NCI-H1694 treated with DMSO at 0.1 percent for 48 hours (cell line): Measurements from ENCODE around the gene B3GAT1.

Source experiments
- DNase-seq: peaks from one replicate; lab custom pipeline; 2025; lab: John Stamatoyannopoulos, UW

Gene B3GAT1

DNA sequence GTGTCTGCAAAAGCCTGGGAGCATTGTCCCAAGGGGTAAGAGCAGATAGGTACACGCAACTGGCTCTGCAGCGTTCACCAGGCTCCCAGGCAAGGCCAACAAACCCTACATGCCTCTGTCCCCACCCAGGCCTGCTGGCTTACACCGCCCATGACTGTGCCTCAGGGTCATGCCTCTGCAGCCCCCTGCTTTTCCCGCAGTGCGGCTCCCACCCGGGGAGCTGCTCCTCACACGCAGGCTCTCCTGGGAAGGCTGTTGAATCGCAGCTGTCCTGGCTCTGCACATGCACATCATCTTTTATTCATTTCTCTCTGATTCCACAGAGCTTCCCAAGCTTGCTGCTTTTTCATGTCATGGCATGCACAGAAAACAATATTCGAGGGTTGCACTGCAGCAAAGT is 29.2 kb upstream of the B3GAT1 start:
- no peak for DNase-seq

DNA sequence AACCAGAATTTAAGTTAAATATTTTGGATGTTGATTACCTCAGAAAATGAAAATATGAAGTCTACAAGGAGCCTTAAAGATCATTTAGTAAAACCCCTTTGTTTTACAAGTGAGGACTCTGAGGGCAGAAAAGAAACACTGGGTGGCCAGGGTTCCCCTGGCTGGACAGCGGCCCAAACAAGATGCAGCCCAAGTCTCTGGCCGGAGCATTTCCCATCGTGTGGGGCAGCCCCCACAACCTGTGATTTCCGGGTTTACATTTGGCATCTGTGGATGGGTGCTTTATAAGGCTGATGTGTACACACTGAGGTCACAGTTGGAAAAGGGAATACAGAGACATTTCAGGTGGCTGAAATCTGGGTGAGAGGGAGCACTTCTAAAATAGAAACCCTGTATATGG is 28.8 kb upstream of the B3GAT1 start:
- DNase-seq, result no peak

DNA sequence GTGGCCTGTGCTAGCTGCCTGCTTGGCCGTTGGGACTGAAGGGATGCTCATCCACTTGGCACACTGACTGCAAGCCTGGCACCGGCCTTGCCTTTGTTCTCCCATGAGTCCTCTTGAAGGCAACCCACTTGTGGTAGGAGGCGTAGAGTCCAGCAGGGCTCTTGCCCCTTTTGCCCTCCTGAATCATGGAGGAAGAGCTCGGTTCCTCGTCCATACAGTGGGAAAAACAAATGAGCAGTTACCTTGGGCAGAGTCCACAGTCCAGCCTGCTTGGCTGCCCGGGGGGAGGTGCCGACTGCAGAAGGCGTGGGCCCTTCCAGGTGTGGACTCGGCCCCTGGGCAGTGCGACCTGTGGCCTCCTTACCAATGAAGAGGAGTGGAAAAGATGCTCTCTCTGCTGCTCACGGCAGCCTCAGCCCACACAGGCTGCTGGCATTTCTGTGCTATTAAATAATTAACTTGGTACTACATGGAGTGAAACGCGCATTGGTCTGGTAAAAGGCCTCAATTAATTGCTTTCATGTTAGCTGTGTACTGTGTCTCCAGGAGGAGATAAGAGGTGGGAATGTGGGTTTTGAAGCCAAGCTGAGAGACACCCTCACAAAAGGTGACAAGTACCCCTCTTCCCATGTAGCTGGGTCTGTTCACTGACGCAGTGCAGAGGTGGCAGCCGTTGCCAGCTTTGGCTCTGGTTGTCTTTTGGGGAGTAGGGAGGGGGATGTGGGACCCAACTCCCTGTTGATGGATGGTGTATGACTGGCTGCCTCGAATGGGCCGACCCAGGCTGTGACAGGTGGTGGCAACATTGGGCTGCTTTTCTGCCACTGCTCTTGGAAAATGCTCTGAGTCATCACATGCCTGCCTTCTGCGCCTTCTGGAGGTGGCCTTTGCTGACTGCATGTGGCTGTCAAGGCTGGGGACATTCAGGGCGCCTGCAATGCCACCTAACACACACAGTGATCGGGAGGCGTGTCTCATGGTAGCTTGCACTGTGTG is 26.8 kb upstream of the B3GAT1 start:
- DNase-seq, result peak; percentile 44

GRCh38 chr11:134437821-134438220 is 25.8 kb upstream of the B3GAT1 start:
- DNase-seq, result no peak

DNA sequence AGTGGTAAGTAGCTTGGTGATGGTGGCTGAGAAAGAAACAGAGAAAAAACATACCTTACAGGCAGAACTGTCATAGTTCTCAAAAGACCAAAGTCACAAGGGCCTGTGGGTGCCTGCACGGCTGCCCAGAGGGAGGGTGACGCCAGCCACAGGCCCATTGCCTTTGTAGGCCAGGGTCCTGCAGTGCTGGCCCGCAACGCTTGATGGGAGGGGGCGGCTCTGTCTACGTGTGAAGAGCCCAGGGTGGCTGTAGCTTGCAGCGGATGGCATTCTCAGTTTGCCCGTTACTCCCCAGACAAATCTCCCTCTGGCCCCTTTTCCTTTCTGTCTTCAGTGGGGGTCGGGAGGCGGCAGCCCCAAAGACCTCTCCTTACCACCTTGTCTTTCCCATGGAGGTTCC is 24.7 kb upstream of the B3GAT1 start:
- no peak for DNase-seq

DNA sequence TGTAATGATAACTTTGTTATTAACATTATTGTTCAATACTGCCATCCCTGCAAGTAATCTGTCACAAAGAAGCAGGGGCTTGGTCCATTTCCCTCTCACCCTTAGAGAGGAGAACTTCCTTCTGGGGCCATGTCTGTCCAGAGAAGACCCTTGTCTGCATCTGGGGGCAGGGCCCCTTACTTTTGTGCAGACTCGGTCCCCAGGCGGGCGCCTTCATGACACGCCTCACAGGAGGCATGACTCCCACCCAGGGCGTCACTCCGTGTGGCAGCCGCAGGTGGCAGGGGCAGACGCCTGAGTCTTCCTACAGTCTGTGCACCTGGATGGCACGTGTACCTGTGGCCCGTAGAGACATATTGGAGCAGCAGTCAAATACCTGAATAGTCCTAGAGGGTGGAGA is 21.8 kb upstream of the B3GAT1 start:
- no peak for DNase-seq

GRCh38 chr11:134433251-134433650 is 21.2 kb upstream of the B3GAT1 start:
- no peak for DNase-seq

- DNase-seq, result no peak
Observed at GRCh38 chr11:134432776-134433175, 20.7 kb upstream of the B3GAT1 start.

- no peak for DNase-seq
Observed at GRCh38 chr11:134429106-134429505, 17.1 kb upstream of the B3GAT1 start.

- no peak for DNase-seq
Observed at GRCh38 chr11:134425816-134426536, 13.9 kb upstream of the B3GAT1 start.

- DNase-seq, result no peak
Observed at GRCh38 chr11:134425413-134425812, 13.4 kb upstream of the B3GAT1 start.

GRCh38 chr11:134423106-134423505 is 11.1 kb upstream of the B3GAT1 start:
- DNase-seq, result no peak

DNA sequence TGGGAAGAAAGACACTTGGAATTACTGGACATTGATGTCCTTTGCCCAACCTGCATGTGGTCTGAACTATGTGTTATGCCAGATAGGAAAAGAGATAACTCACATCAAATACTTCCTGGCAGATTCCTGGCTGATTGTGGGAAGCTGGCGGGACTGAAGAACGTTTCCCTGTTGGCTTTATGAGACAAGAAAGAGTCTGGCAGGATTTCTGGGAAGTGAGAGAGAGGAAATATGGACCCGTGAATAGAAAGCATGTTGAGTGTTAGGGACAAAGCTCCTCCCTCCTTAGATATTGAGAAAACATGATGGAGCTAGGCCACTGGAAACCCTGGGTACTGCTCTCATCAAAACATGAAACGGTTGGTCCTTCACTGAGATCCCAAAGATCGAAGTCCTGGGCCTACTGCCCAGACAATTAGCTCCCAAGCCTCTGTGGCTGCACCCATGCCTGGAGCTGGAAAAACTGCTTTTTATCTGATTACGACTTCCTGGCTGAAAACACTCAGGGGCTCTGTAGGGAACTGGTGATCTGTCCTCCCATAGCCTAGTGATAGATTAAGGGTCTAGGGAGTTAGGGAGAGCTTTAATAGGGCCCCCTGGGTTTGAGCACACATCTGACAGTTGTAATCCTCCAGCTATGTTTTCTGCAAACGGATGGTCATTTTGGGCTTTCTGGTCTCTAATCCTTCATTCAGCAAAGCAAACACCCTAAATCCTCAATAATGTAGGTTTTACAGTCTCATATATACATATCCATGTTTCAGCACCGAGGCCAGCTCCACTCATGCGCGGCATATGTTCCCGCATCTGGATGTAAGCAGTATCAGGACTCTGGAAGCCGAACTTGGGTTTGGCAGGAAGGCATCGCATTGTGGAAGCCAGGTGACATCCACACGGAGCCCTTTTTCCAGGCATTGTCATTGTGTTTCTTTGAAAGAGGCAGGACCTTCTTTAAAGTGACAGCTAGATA is 6.1 kb upstream of the B3GAT1 start:
- DNase-seq, result no peak

- no peak for DNase-seq
Observed at GRCh38 chr11:134416726-134417125, 4.7 kb upstream of the B3GAT1 start.

DNA sequence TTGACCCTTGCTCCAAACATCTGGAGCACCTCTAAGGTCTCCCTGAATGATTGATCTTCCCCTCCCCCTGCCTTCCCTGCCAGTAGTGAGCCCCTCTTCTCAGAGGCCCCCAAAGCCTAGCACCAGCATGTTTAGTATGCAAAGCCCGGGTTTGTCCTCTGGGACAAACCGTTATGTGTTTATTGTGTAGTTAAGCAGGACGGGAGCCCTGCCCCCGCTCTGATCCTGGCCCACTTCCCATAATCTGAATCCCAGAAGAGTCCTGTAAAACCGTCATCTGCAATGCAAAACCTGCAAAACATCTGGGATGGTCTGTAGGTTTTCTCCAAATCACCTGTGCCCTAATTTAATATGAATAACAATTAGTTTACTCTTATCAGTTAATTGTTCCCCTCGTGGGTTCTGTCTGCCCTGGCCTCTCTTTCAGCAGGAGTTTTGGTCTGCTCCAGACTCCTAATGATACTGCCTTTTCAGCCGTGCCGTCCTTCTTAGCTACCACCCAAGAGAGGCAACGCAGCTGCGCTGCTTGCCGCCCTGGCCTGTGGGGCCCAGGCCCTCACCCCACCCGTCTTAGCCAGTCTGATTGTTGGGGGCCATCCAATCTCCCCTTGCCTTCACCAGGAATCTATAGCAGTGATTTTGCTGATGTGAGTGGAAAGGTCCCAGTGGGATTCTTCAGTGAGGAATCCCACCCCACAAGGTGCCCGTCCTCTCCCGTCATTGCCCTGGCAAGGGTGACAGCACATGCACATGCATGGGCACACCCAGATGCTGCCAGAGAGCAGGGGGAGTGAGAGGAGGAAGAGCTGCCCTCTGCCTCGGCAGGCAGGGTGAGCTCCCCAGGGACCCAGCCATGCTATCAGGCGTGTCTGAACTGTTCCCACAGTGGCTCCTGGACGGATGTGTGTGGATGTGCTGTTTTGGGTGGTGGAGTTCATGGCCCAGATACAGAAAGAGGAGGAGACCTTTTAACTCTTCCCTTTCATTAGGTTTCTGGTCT is 3.0 kb upstream of the B3GAT1 start:
- peak; percentile 27 for DNase-seq

DNA sequence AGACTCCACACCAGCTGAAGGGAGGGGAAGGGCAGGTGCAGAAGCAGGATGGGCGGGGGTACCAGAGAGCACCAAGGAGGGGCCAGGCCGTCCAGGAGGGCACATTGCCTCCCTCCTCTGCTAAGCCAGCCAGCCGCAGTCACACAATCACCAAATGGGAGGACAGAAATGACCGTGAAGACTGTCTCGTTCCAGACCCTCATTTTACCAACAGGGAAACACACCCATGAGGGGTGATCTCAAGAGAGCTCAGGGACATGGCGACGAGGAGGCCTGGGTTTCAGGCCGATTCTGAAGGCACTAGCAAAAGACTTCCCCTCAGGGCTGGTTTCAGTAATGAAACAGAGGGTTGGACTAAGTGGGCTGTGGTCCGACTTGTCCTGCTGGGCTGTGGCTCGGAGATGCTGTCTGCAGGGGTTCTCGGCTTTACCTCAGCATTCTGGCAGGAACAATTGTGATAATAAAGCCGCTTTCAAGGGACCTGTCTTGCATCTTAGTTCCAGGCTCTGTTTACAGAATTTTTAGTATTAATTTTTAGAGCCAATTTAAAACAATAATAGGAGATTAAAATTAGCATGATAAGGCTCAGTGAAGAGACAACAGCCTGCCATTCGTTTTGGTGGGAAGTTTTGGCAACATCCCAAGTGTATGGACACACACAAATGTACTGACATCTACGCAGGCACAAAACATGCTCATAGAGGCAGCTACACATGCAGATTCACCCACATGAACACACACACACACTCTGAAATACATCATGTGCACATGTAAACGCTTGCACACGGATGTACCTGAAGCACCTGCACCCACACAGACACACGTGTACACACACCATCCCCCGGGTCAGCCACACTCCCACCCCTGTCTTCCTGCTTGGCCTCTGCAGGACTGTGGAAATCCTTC is 2.0 kb upstream of the B3GAT1 start:
- DNase-seq, result no peak

DNA sequence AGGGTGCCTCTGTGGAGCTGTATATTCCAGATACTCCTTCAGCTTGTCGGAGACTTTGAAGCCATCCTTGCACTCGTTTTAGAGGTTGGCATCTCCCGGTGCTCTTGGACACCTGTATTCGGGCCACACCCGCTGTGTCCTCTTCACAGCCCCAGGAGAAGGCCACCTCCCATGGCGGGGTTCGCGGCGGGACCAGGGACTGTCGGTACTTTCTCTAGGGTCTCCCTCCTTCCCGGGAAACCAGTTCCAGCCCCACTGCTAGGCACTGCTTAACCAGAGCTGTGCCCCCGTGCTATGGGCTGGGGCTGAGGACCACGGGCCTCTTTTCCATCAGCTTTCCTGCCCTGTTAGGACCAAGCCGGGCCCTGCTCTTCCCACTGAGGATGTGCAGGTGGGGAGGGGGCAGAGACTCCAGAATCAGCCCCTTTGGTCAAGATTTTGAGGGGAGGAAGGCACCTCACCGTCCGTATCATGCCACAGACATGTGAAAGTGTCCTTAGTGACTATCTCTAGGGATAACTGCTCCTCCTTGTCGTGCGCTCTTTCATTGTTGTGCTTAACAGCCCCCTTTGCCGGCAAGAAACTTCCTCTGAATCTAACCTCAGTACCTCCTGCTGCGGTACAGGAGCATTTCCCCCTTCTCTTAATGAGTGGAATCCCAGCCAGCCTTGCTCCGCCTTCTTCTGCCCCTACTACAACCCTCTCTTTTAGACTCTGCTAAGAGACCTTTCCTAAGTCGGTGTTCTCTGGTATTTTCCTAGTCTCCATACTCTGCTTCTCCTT is 1.2 kb upstream of the B3GAT1 start:
- DNase-seq, result no peak

GRCh38 chr11:134410766-134411165 is 1.3 kb downstream of the B3GAT1 start:
- DNase-seq, result no peak
